Thyroid gland (tissue), 4 donors: ENCODE results near the gene BEX2. TPM values are rescaled to one million over a fixed set of nuclear protein-coding genes. Genes with fewer than 3 reads are reported as not detected.

Experiments
- DNase-seq, 2 donors: peaks; one replicate each; pipeline ENCODE4 v3.0.0-alpha.2; 2019
- H3K27ac ChIP-seq, 3 donors: fragments of 200-600 bp; sonication (generic); 1 replicate in 2 of 3; 2 replicates in 1 of 3; pipeline ENCODE4 v1.5.1; 2016 to 2019; ENCODE audit warnings: mild to moderate bottlenecking in 1 of 3, moderate library complexity in 1 of 3
- H3K27me3 ChIP-seq: fragments of 200-600 bp; sonication (generic); one replicate; pipeline ENCODE4 v1.5.1; 2019
- H3K36me3 ChIP-seq, 2 donors: fragments of 200-600 bp; sonication (generic); one replicate each; pipeline ENCODE4 v1.5.1; 2016 to 2019
- H3K4me1 ChIP-seq, 2 donors: fragments of 200-600 bp; sonication (generic); one replicate each; pipeline ENCODE4 v1.5.1; 2017 to 2019
- H3K4me3 ChIP-seq, 3 donors: fragments of 200-600 bp; sonication (generic); replicated peaks in 1 of 3; 1 replicate in 2 of 3; 2 replicates in 1 of 3; pipeline ENCODE4 v1.5.1; 2016; ENCODE audit warnings: mild to moderate bottlenecking in 1 of 3
- H3K9me3 ChIP-seq: fragments of 200-600 bp; sonication (generic); one replicate; pipeline ENCODE4 v1.5.1; 2017
- POLR2A ChIP-seq, 2 donors: fragments of 450-650 bp; IDR thresholded peaks; one replicate each; pipeline ENCODE4 v1.6.1; 2017; ENCODE audit warnings: antibody characterized with exemption in 2 of 2, mild to moderate bottlenecking in 2 of 2, moderate library complexity in 1 of 2
- WGBS, 2 donors: methylation state at CpG; one replicate each; pipeline ENCODE4 v1.1.5; 2017; 5-methylcytosine and 5-hydroxymethylcytosine counted together
- intact Hi-C: fragments of 100-400 bp; cut with DNase I; formaldehyde crosslinking; loops from one replicate; pipeline ENCODE4 v1.15.1; 2023
- total RNA-seq, 4 donors: library from RNA; depleted of rRNA; stranded (reverse); fragments of >200 nt; gene quantifications; one replicate each; pipeline ENCODE4 v1.2.3, GENCODE V29; 2016
- TF ChIP-seq, protein P1 (sequence below), 6 experiments: fragments of 200-600 bp in 3 of 6; fragments of 450-650 bp in 3 of 6; sonication (generic) in 3 of 6; IDR thresholded peaks; one replicate each; pipeline ENCODE4 v1.5.1; 2016 to 2019; ENCODE audit warnings: antibody characterized with exemption in 6 of 6, mild to moderate bottlenecking in 2 of 6, inconsistent platforms in 1 of 6, moderate library complexity in 1 of 6

Gene BEX2
- total RNA-seq, 4 donors from 2014 or later, result 91.4 to 113 (median 102) TPM

DNA sequence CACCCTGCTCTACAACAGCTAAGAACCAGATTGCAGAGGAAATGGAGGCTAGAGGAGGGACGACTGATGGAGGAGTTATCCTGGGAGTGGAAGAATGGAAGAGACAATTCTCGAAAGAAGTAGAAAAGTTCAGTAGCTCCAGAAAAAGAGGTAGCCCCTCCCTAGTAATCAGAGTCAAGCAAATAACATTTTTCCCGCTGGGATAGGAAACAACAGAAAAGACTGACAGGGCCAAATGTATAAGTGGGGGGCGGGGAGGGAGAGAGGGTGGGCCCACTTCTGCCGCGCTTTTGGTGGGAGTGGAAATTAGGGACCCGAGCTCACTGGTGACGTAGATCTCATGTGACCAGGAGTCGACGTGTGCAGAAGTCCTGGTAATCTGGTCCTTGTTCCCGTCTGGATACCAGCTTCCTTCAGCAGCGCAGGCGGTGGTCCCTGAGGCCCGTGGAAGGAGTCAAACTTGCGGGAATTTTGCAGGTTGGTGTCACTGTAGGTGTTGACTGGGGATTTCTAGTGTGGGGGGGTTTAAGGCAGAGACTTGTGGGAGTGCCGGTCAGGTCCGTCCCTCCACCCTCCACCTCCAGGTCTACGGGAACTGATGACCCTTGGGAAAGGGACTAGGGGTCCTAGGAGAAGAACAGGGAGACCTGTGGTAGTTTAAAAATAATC, 45.5 kb upstream of the BEX2 start, which contains the start of gene TCEAL9:
TSS of gene TCEAL9 (plus strand) at position 377 of the 669 bp plus-strand sequence. CDS start 1,179 bp downstream, outside the sequence.
- TF ChIP-seq POLR2A (IDR thresholded peaks at IDR 0.05), result peak; percentile 66 to 94
- TF ChIP-seq, protein P1, sequence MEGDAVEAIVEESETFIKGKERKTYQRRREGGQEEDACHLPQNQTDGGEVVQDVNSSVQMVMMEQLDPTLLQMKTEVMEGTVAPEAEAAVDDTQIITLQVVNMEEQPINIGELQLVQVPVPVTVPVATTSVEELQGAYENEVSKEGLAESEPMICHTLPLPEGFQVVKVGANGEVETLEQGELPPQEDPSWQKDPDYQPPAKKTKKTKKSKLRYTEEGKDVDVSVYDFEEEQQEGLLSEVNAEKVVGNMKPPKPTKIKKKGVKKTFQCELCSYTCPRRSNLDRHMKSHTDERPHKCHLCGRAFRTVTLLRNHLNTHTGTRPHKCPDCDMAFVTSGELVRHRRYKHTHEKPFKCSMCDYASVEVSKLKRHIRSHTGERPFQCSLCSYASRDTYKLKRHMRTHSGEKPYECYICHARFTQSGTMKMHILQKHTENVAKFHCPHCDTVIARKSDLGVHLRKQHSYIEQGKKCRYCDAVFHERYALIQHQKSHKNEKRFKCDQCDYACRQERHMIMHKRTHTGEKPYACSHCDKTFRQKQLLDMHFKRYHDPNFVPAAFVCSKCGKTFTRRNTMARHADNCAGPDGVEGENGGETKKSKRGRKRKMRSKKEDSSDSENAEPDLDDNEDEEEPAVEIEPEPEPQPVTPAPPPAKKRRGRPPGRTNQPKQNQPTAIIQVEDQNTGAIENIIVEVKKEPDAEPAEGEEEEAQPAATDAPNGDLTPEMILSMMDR (IDR thresholded peaks at IDR 0.05), result no peak
- intact Hi-C loops, result no loop called here
- H3K4me1 ChIP-seq, result no peaks in the 10 kb centered on the region

DNA sequence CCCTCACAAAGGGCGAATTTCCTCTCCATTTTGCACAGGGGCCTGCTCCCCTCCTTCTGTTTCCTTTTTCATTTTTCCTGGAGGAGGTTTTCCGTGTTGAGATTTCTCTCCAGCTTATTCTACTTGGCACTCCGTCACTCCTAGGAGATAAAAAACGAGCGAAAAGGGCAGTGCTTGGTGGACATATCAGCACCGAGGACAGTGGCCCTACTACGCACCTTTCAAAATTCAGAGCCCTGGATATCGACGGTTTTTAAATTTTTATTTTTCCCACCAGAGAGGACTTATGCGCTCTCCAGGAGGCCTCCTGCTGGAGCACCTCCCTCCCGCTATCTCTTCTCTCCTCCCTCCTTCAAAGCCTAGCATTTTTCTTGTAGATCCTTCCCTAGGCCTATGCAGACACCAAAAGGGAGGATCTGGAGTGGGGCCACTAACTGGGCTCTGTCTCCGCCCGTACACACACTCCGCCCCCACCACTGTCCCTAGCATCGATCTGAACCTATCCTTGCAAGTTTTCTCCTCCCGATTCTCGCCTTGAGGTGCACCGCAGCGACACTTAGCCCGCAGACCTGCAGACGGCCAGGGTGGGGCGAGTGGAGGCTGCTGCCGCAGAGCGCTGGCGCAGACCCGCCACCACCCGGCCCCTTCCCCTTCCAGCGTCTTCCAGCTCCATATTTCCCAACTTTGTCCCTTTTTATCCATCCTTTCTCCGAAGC, 37.0 kb upstream of the BEX2 start:
- intact Hi-C loops, result no loop called here
- Histone ChIP-seq H3K4me1 (no peaks in the 10 kb centered on the region), H3K9me3 (no peaks in the 10 kb centered on the region), H3K36me3 (no peaks in the 10 kb centered on the region), H3K4me3 (no peak overlapping the region), H3K27me3 (no peaks in the 10 kb centered on the region), H3K27ac (no peak overlapping the region)
- no peak for DNase-seq
- 39 to 41% methylated on average over 29 of the region's 29 CpGs for WGBS, 2 donors
- no peak for TF ChIP-seq POLR2A (IDR thresholded peaks at IDR 0.05)
- TF ChIP-seq, protein P1 (IDR thresholded peaks at IDR 0.05), result no peak

More for the DNA sequence above, 45.5 kb upstream of the BEX2 start, which contains the start of gene TCEAL9:
- H3K27ac ChIP-seq, result peak within 1 kb of the TSS; percentile 87 to 98 (median 96)
- peak within 1 kb of the TSS in 2 of 3 donors; percentile 39 to 89 for H3K4me3 ChIP-seq
- DNase-seq, result peak; percentile 69 to 72
- H3K27me3 ChIP-seq, result no peaks in the 10 kb centered on the region
- no peaks in the 10 kb centered on the region for H3K36me3 ChIP-seq
- H3K9me3 ChIP-seq, result no peaks in the 10 kb centered on the region
- WGBS, 2 donors, result 0 to 1% methylated on average over 10 to 13 of the region's 18 CpGs

DNA sequence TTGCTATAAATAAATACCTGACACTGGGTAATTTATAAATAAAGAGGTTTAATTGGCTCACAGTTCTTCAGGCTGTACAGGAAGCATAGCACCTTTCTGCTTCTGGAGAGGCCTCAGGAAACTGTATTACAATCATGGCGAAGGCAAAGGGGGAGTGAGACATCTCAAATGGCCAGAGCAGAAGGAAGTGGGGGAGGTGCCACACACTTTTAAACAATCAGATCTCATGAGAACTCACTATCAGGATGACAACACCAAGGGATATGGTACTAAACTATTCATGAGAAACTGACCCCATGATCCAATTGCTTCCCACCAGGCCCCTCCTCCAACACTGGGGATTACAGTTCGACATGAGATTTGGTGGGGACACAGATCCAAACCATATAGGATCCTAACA, 33.8 kb upstream of the BEX2 start:
- no peaks in the 10 kb centered on the region for H3K27me3 ChIP-seq
- no peaks in the 10 kb centered on the region for H3K4me1 ChIP-seq
- H3K36me3 ChIP-seq, result no peaks in the 10 kb centered on the region
- H3K27ac ChIP-seq, result no peak overlapping the region
- no peak for DNase-seq
- no peak for TF ChIP-seq POLR2A (IDR thresholded peaks at IDR 0.05)
- TF ChIP-seq, protein P1 (IDR thresholded peaks at IDR 0.05), result no peak
- WGBS, 2 donors, result 78 to 83% methylated on average over 2 of the region's 2 CpGs
- H3K4me3 ChIP-seq, result no peak overlapping the region
- H3K9me3 ChIP-seq, result no peaks in the 10 kb centered on the region
- intact Hi-C loops, result loop anchor here (5.0 kb wide), 1 partner anchor 123 kb away; no protein-coding TSS in a partner anchor

DNA sequence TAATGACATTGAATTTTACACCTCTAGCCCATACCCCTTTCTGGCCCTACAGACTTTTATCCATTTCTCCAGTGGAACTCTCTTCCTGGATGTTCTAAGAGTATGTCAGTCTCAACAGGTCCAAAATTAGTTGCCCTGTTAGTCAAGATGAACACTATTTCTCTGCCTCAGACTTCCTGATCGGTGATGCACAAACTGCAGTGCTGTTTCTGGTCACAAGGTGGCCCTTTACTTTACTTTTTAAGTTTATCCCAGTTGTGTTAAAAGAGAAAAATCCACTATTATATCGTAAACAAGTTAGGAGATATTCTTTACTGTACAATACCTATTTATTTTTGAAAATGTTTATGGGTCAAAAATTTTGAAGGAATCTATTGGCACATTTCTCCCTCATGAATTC, 32.3 kb upstream of the BEX2 start:
- 5 to 10% methylated on average over 2 of the region's 2 CpGs for WGBS, 2 donors
- intact Hi-C loops, result loop anchor here (5.0 kb wide), 1 partner anchor 124 kb away; no protein-coding TSS in a partner anchor
- no peaks in the 10 kb centered on the region for H3K4me1 ChIP-seq

More for the DNA sequence above, 32.3 kb upstream of the BEX2 start:
- TF ChIP-seq, protein P1 (IDR thresholded peaks at IDR 0.05), result peak in 5 of 6 experiments; percentile 46 to 69 (median 65)
- no peak for TF ChIP-seq POLR2A (IDR thresholded peaks at IDR 0.05)
- Histone ChIP-seq H3K4me3 (no peak overlapping the region), H3K36me3 (no peaks in the 10 kb centered on the region), H3K27ac (no peak overlapping the region), H3K9me3 (no peaks in the 10 kb centered on the region), H3K27me3 (no peaks in the 10 kb centered on the region)
- peak; percentile 55 to 62 for DNase-seq
